OCI-LY3 (cell line): ENCODE results near the gene PDCD2L.

Experiments
- CTCF ChIP-seq: fragments of 200-600, 300-600 bp; sonication (generic); IDR thresholded peaks from 2 replicates; pipeline ENCODE4 v1.5.1; 2014; ENCODE audit warnings: antibody characterized with exemption, low read length, low read depth
- EZH2phosphoT487 ChIP-seq: fragments of 200-600 bp; shearing (Covaris generic); IDR thresholded peaks from 2 replicates; pipeline ENCODE4 v1.6.1; 2018; ENCODE audit warnings: antibody characterized with exemption, mixed run types, low read depth

GRCh38 chr19:34359140-34359953, 44.9 kb upstream of the PDCD2L start:
- TF ChIP-seq CTCF: peak; percentile 79
- TF ChIP-seq EZH2phosphoT487: no peak
